ENCODE results near the gene ULK2. TPM values are rescaled to one million over a fixed set of nuclear protein-coding genes. Genes with fewer than 3 reads are reported as not detected.
"Not testable (repeated sequence)": the region's sequence is repeated elsewhere in the genome, so short reads cannot be mapped to it uniquely, and the experiment has no call there.

Gene ULK2
- total RNA-seq, 1 experiment from 2014 or later = 30.2 TPM

DNA sequence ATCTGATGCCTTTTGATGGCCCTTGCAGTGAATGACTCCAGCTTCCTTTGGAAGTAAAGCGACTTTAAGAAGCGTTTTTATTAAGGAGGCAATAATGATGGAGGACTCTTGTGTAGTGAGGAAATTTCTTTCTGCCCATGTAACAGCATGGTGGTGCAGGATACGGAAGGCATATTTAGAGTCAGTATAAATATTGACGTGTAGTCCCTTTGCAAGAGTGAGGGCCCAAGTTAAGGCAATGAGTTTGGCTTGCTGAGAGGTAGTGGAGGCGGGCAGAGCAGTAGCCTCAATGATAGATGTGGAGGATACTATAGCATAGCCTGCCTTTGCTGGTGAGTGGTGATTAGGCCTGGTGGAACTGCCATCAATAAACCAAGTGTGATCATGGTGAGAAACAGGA lies 22.3 kb upstream of the ULK2 start:
- intact Hi-C loops (cut with micrococcal nuclease) = not testable (repeated sequence)

DNA sequence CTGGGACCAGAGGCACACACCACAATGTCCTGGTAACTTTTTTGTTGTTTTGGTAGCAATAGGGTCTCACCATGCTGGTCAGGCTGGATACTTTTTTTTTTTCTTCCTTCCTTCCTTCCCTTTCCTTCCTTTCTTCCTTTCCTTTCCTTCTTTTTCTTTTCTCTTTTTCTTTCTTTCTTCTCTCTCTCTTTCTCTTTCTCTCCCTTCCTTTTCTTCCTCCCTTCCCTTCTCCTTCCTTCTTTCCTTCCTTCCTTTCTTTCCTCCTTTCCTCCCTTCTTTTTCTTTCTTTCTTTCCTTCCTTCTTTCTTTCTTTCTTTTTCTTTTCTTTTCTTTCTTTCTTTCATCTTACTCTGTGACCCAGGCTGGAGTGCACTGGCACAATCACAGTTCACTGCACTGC lies 18.4 kb upstream of the ULK2 start:
- no peaks in the 10 kb centered on the region for H3K27me3 ChIP-seq (ENCODE audit: low read length)
- H3K4me3 ChIP-seq (ENCODE audit: low read length) = no peak overlapping the region
- no peaks in the 10 kb centered on the region for H3K4me1 ChIP-seq (ENCODE audit: insufficient read depth, low read length)
- no peaks in the 10 kb centered on the region for H3K79me2 ChIP-seq (ENCODE audit: low read length)
- no peaks in the 10 kb centered on the region for H3K9me3 ChIP-seq (ENCODE audit: low read length)
- BruUV-seq (replicated peaks) = no TSS peak
- TF ChIP-seq EZH2phosphoT487 (IDR thresholded peaks at IDR 0.05; ENCODE audit: borderline replicate concordance, low read length) (no peak), EZH2 (IDR thresholded peaks at IDR 0.05; ENCODE audit: low read length, unreplicated experiment) (no peak)
- TF ChIP-seq, protein P1, sequence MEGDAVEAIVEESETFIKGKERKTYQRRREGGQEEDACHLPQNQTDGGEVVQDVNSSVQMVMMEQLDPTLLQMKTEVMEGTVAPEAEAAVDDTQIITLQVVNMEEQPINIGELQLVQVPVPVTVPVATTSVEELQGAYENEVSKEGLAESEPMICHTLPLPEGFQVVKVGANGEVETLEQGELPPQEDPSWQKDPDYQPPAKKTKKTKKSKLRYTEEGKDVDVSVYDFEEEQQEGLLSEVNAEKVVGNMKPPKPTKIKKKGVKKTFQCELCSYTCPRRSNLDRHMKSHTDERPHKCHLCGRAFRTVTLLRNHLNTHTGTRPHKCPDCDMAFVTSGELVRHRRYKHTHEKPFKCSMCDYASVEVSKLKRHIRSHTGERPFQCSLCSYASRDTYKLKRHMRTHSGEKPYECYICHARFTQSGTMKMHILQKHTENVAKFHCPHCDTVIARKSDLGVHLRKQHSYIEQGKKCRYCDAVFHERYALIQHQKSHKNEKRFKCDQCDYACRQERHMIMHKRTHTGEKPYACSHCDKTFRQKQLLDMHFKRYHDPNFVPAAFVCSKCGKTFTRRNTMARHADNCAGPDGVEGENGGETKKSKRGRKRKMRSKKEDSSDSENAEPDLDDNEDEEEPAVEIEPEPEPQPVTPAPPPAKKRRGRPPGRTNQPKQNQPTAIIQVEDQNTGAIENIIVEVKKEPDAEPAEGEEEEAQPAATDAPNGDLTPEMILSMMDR (conservative IDR thresholded peaks at IDR 0.05; ENCODE audit: low read depth, low read length) = no peak
- no peak overlapping the region for H3K4me2 ChIP-seq (ENCODE audit: low read length)
- ATAC-seq = no peak
- H2AFZ ChIP-seq (ENCODE audit: low read length) = no peak overlapping the region
- no peak for DNase-seq
- H3K9me2 ChIP-seq (replicated peaks; ENCODE audit: low read length) = no peaks in the 10 kb centered on the region
- ChIA-PET CTCF (no interaction called here), POLR2A (ENCODE audit: unreplicated experiment) (no interaction called here)
- H3K27ac ChIP-seq (ENCODE audit: low read length) = no peak overlapping the region
- no peaks in the 10 kb centered on the region for H4K20me1 ChIP-seq (ENCODE audit: low read length)
- no peak overlapping the region for H3K9ac ChIP-seq (ENCODE audit: low read length)
- no peaks in the 10 kb centered on the region for H3K36me3 ChIP-seq (ENCODE audit: low read depth, low read length)
- intact Hi-C loops (cut with micrococcal nuclease) = no loop called here
- H3F3A ChIP-seq (ENCODE audit: low read length, unreplicated experiment) = no peaks in the 10 kb centered on the region

More for the DNA sequence above, 22.3 kb upstream of the ULK2 start:
- BruUV-seq (replicated peaks); H3K27me3 ChIP-seq (ENCODE audit: low read length); H3K4me1 ChIP-seq (ENCODE audit: insufficient read depth, low read length); H3K4me2 ChIP-seq (ENCODE audit: low read length); H3K27ac ChIP-seq (ENCODE audit: low read length); H3F3A ChIP-seq (ENCODE audit: low read length, unreplicated experiment); H2AFZ ChIP-seq (ENCODE audit: low read length); H3K9ac ChIP-seq (ENCODE audit: low read length); DNase-seq; H3K4me3 ChIP-seq (ENCODE audit: low read length); ATAC-seq; H3K79me2 ChIP-seq (ENCODE audit: low read length); CTCF ChIA-PET; POLR2A ChIA-PET (ENCODE audit: unreplicated experiment); H4K20me1 ChIP-seq (ENCODE audit: low read length); H3K36me3 ChIP-seq (ENCODE audit: low read depth, low read length); H3K9me3 ChIP-seq (ENCODE audit: low read length); H3K9me2 ChIP-seq (replicated peaks; ENCODE audit: low read length): not testable (repeated sequence)

GRCh38 chr17:19883537-19884215 lies 15.9 kb upstream of the ULK2 start:
- H3K4me1 ChIP-seq (ENCODE audit: insufficient read depth, low read length) = no peaks in the 10 kb centered on the region
- no peaks in the 10 kb centered on the region for H3K9me2 ChIP-seq (replicated peaks; ENCODE audit: low read length)
- no peaks in the 10 kb centered on the region for H3F3A ChIP-seq (ENCODE audit: low read length, unreplicated experiment)
- DNase-seq = no peak
- no peak for ATAC-seq
- H3K36me3 ChIP-seq (ENCODE audit: low read depth, low read length) = no peaks in the 10 kb centered on the region
- no peak overlapping the region for H2AFZ ChIP-seq (ENCODE audit: low read length)
- H3K79me2 ChIP-seq (ENCODE audit: low read length) = no peaks in the 10 kb centered on the region
- ChIA-PET CTCF (no interaction called here), POLR2A (ENCODE audit: unreplicated experiment) (no interaction called here)
- H3K9me3 ChIP-seq (ENCODE audit: low read length) = no peaks in the 10 kb centered on the region
- no peak overlapping the region for H3K27ac ChIP-seq (ENCODE audit: low read length)
- no peaks in the 10 kb centered on the region for H3K27me3 ChIP-seq (ENCODE audit: low read length)
- no peak overlapping the region for H3K9ac ChIP-seq (ENCODE audit: low read length)
- H3K4me3 ChIP-seq (ENCODE audit: low read length) = no peak overlapping the region
- intact Hi-C loops (cut with micrococcal nuclease) = no loop called here
- BruUV-seq (replicated peaks) = no TSS peak
- H4K20me1 ChIP-seq (ENCODE audit: low read length) = no peaks in the 10 kb centered on the region
- no peak overlapping the region for H3K4me2 ChIP-seq (ENCODE audit: low read length)
- TF ChIP-seq EZH2 (IDR thresholded peaks at IDR 0.05; ENCODE audit: low read length, unreplicated experiment) = no peak
- TF ChIP-seq, protein P1 (conservative IDR thresholded peaks at IDR 0.05; ENCODE audit: low read depth, low read length) = no peak

Measured in PC-3 (cell line).